ENCODE data around the gene SULT2B1.

SULT2B1 gene

DNA sequence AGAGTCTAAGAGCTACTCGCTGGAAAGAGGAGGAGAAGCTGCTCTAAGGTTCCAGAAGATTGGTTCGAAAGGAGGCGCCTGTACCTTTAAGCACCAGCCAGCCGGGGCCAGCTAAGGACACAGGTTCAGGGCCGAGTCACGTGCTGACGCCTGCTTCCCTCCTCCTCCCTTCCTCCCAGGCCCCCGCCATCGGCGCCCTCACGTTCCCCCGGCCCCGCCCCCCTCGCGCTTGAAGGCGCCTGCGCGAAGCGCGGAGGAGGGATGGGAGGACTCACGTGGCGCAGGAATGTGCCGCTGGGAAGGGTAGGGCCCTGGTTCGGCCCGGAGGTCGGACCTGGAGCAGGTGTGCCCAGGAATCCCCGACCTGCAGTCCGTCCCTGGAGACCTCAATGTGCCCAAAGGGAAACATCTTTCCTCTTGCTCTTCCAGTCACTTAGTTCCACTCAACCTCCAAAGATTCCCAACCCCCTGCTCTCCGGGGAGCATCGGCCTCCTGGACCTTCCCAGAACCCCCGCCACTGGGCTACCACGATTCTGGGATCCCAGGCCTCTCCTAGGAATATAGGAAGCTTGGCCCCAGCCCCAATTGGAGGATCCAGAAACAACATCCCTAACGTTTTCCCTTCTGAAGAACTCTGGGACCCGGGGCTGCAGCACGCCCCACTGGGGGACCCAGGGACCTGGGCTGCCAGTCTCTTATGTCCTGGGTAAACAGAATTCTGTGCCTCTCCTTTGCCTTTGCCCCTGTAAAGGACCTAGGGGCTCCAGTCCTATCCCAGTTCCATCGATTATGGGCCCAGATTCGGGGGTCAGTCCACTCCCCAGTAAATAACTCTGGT, 82.7 kb downstream of the SULT2B1 start:
- peak; percentile 78 to 81 for DNase-seq (ENCODE audit: low read depth in 2 of 2)

DNA sequence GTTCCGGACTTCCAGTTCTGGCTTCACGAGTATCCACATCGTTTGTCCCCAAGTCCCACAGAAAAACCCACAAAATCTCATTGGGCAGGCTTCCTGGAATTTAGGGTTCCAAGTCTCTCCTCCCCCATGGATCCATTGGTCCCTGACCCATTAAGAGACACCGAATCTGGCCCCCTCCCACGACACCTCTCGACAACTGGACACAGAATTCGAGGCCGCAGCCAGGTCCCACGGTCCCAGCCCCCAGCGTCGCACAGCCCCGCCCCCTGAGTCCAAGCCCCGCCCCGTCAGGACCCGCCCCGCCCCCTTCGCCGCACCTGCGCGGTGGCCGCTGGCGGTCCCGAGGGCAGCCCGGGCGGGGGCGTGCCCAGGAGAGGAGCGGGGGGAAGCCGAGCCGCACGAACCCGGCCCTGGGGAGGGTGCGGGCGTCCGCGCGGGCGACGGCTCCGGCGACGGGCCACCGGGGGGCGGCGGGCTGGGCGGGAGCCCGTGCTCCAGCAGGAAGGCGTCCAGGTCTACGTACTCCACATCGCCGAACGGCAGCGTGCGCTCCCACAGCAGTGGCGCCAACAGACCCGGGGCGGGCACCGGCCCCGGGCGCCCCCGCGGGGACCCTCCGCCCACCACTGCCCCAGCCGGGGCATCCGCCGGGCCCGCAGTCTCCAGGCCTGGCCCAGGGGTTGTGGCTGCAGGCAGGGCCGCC, 83.4 kb downstream of the SULT2B1 start:
- peak in 1 of 2 donors; percentile 62 for DNase-seq (ENCODE audit: low read depth in 2 of 2)

DNA sequence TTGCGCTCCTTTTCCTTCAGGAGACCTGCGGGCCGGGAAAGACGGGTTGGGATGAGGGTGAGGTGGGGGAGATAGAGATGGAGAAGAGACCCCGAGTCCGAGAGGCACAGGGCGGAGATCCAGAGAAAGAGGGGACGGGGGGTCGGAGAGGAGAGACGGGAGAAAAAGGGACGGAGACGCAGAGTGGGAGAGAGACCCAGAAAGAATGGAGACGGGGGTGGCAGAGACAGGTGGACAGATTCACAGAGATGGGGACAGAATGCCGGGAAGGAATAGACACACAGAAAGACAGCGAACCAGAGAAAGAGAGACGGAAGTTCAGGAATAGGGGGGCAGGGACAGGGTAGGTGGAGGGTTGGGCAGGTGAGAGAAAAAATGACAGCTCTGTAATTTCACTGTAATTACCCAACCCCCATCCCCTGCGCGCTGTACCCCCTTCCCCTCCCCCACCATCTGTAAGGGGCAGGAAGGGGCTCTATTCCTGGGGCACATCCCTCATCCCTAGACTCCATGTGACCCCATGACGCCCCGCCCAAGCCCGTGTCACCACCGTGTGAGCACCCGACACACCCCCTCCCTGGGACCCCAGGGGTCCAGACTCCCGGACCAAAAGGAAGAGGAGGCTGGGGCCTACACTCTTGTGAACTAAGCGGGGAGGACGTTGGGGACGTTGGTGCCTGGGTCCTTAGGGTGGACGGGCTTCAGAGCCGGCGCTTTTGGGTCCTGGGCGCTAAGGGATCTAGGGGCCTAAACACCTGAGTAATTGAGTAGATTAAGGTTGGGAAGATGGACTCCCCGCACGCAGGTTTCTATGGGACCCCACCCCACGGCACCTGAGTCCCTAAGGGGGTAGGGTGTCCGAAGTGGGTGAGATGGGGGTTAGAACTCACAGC, 84.2 kb downstream of the SULT2B1 start:
- DNase-seq (ENCODE audit: low read depth in 2 of 2), result no peak

DNA sequence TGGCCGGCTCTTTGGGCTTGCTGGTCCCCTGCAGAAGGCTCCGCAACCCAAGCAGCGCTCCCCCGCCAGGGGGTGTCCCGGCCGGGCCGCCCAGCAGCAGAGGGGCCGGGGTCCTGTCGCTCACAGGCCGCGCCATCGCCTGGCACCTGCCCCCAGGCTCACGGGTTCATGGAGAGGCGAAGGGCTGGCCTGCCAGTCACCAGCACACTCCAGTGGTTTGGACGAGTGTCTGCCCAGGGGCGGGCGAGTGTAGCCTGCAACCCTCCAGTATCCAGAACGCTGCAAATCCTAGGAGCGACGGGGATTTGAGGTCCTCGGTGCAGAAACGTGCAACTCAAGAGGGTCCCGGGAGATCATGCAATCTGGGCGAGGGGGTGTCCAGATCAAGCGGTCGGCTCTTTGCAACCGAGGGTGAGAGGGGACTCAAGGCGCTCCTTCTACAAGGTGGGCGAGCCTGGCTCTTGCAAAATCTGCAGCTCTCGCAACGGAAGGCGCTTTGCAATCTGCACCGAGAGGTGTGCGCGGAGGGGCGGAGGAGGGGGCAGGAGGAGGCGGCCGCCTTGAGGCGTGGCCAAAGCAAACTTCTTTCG, 85.0 kb downstream of the SULT2B1 start, which contains the start of gene DBP:
DBP (minus strand) TSS at position 521 of the 590 bp plus-strand sequence; CDS start at position 136, 385 bp downstream.
- DNase-seq (ENCODE audit: low read depth in 2 of 2), result no peak

DNA sequence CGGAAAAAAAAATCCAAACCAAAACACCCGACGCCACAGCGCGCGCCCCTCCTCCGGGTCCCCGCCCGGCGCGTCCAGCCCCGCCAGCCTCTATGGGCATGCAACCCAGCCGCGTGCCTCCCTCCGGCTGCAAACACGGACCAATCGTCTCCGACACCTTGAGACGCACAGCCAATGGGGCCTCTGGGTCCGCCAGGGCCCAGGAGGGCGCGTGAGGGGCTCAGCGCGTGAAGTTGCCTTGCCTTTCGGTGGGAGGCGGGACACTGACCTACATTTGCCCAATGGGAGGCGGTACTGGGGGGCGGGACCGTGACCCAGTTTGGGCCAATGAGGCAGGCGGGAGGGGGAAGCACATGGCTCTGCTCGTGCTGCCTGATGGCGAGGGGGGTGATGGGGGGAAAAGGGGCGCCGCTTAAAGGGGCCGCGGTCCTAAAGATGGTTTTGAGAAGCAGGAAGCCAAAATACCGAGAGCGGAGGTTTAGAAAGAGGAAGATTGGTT, 85.5 kb downstream of the SULT2B1 start:
- DNase-seq (ENCODE audit: low read depth in 2 of 2), result peak; percentile 98 to 99

DNA sequence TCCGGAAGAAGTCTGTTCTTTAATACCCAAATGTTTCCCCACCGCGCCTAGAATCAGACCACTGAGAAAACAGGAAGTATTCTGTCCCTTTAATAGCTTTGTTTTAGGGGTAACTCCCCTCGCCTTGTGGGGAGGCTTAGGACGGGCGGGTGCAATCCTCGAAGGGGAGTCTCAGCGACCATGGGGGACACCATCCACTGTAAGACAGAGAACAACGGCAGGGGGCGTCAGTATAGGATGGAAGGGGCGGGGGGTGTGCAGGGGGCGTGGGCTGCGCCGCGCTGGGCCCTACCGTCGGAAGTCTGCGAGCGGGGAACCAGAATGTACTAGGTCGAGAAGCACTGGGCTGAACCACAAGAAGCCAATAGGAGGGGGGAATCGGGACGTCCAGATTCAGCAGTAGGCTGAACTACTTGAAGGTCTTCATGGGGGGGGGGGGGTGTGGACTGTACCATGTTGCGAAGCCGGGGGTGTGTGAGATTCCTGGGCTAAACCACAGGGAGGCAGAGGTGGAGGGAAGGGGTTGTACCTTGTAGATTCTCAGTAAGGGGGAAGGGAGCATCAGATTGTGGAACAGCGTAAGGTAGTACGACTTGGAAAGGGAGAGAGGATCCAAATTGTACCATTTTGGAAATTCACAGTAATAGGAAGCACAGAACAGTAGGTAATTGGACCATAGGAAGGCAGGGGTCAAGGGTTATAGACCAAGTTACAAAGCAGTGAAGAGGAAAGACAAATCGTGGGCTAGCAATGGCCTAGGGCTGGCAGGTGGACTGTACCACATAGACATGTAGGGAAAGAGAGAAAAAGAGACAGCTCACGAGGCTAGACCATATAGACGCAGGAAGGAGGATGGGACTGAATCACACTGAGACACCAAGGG, 86.2 kb downstream of the SULT2B1 start:
- DNase-seq (ENCODE audit: low read depth in 2 of 2), result peak in 1 of 2 donors; percentile 58

DNA sequence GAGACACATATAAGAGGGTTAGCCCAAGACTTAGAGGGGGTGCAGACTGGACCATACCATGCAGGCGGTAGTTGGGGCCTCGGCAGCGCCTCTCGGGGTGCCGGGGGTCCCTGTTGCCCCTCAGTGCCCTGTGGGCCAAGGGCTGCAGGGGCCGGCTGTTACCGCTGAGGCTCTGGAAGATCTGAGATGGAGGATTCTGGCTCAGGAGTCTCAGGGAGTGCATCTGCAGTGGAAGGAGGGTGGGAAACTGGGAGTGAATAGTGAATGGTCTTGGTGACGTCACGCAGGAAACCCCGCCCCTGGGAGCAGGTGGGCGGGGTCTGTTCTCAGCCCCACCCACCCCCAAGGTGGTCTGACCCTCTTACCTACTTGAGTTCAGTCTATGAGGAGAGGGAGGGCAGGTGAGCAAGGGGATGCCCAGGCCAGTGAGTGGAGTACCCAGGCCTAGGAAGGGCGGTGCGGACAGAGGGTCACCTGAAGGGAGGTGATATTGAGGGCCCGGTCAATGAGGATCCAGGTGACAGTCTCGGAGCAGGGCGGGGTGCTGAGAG, 86.9 kb downstream of the SULT2B1 start:
- DNase-seq (ENCODE audit: low read depth in 2 of 2), result no peak

DNA sequence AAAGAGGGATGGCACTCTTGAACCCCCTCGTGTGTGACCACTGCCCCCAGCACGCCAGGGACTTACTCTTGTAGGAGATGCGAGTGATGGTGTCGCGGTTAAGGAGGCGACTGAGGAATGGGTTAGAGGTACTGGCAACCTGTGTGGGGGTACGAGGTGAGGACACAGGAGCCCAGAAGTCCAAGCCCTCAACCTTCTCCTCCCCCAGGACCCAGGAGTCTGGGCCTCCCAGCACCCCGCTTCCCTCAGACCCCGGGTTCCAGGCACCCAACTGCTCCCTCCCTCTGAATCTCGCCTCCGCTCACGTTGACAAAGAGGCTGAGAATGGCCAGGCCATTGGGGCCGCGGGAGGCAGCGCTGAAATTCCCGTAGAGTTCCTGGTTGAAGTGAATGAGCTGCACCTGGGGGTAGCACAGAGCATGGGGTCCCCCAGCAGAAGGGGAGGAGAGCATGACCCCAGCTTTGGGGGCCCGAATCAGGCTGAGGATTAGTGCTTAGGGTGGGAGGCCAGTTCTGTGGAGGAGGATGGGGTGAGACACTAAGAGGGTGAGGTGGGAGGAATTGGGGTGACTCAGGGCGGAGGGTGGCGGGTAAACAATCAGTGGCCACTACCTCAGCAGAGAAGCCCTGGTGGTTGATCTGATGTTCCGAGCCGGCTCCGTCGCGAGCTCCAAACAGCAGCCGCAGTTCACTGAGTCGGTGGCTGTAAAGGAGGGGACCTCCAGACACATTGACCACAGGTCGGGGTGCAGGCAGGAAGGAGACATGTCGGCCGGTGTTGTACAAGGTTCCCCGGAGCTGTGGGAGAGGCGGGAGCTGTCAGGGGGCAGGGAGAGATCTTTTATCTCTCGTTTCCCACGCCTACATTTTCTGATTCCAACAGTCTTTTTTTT, 87.8 kb downstream of the SULT2B1 start:
- no peak for DNase-seq (ENCODE audit: low read depth in 2 of 2)

DNA sequence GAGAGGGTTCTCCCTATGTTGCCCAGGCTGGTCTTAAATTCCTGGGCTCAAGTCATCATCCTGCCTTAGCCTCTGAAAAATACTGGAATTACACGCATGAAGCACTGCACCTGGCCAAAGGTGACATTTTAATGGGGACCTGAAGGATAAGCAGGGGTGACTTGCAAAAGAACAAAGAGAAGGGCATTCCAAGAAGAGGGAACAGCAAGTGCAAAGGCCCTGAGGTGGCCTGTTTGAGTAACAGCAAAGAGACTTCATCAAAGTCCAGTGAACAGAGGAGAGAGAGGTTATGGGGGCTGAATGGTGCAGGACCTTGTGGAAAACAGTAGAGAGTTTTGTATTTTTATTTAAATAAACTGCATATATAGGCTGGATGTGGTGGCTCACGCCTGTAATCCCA, 89.9 kb downstream of the SULT2B1 start:
- DNase-seq (ENCODE audit: low read depth in 2 of 2), result no peak

DNA sequence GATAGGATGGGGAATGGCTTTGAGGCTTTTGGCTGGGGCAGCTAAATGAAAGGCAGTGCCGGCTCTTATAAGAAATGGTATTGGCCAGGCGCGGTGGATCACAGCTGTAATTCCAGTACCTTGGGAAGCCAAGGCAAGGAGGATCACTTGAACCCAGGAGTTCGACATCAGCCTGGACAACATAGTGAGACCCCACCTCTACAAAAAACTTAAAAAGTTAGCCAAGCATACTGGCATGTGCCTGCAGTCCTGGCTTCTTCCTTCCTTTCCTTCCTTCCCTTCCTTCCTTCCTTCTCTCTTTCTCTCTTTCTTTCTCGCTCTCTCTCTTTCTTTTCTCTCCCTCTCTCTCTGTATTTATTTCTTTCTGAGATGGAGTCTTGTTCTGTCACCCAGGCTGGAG, 90.9 kb downstream of the SULT2B1 start:
- DNase-seq (ENCODE audit: low read depth in 2 of 2), result no peak

DNA sequence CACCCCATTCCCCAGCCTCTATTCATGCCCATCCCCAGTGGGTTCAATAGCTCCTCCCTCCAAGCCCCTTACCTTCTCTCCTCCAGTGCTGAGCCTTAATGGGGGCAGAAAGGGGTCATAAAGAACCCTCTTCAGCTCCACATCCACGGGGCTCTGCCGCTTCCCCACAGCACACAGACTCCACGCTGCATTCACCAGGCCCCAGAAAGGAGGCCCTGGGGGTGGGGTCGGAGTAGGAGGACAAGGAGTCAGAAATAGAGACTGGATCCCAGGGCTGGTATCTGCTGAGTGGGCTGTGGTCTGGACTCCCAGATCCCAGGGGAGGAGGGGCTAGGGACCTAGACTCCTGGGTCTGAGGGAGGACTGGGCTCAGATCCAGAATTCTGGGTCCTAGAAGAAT, 92.4 kb downstream of the SULT2B1 start:
- no peak for DNase-seq (ENCODE audit: low read depth in 2 of 2)

DNA sequence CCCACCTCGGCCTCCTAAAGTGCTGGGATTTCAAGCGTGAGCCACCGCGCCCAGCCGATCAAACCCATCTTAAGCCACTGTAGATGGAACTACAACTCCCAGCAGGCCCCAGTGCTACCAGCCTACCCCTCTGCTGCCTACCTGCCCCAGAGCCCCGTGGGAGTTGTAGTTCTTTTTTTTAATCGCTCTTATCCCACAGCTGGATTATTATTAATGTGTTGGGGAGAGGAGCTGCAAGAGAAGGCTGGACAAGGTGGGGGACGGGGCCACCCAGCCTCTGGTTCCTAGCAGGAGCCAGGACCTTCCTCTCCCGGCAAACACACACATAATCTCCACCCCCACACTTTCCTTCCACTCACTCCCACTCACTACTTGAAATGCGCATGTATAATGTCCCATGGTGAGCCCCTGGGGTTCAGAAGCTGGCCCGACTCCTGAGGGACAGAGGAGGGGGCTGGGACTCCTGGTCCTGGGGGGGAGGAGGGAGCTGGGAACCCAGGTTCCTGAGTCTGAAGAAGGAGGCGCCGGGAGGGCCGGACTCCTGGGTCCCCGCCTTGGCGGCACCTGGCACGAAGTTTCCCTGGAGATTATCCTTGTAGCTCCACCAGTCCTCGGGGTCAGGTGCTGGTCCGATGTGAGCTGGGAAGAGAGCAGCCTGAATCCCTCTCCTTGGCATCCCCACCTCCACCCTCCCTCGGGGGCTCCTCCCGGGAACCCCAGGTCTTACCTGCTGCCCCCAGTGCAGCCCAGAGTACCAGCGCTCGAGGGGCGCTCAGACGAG, 93.1 kb downstream of the SULT2B1 start:
- DNase-seq (ENCODE audit: low read depth in 2 of 2), result peak; percentile 30 to 51

DNA sequence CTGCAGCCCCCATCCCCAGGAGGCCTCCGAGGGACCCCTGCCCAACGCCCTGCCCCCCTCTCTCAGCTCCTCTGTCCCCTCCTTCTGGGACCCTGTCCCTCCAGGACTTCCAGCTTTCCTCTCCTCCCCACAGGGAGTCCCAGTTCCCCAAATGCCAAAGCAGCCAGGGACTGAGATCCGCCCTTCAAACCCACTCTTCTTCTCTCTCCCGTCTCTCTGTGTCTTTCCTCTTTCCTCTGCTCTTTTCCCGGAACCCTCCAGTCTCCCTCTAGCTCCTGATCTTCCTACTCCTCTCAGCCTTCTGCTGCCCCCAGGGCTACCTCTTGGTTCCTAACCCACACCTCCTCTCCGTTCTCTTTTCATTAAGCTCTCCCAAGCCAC, 93.6 kb downstream of the SULT2B1 start:
- DNase-seq (ENCODE audit: low read depth in 2 of 2), result no peak

DNA sequence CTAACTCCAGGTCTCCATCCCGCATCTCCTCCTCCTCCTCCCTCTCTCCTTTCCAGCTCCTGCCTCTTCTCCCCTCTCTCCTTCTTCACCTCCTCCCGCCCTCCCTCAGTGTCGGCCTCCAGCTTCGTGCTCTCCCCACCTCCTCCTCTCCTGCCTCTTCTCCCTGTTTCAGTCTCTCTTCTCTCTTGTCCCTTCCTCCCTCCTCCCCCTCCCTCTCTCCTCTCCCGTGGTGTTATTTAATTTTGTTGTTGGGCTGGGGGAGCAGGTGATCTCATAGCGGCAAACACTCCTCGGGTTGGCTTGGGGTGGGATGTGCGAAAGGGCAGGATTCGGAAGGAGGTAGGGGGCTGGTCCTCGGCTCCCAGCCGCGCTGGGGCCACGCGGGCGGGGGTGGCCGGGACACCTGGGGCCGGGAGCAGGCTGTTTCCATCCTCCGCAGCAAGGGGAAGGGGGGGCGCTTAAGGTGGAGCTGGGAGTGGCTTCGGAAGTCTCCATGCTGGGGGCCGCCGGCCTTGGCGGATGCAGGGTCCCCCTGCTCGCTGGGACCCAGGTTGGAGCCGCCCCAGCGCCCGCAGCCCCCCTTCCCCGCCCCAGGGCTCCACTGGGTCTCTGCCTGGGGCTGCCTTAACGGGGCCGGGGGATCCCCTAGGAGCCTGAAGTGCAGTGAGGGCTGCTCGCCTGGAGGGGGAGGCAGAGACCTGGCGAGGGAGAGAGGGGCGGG, 94.2 kb downstream of the SULT2B1 start, which contains the start of gene CA11:
CA11 (minus strand) TSS at position 187 of the 721 bp plus-strand sequence. CDS start 555 bp downstream, outside the sequence.
- peak; percentile 79 to 80 for DNase-seq (ENCODE audit: low read depth in 2 of 2)

DNA sequence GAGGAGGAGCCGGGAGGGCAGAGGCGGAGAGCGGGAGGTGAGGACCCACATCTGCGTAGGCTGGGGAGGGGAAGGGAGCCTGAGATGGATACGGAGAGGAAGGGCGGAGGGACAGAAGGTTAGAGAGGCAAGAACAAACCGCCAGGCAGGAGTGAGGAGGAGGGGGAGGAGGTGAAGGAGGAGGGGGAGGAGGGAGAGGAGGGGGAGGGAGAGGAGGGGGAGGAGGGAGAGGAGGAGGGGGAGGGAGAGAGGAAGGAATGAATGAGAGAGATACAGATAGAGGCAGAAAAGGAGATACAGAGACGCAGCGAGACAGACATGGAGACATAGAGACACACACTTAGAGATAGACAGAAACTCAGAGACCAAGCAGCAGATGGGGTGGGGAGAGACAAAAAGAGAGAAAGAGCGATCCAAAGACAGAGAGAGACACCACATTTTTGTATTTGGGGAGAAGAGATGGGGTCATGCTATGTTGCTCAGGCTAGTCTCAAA, 94.8 kb downstream of the SULT2B1 start:
- no peak for DNase-seq (ENCODE audit: low read depth in 2 of 2)

DNA sequence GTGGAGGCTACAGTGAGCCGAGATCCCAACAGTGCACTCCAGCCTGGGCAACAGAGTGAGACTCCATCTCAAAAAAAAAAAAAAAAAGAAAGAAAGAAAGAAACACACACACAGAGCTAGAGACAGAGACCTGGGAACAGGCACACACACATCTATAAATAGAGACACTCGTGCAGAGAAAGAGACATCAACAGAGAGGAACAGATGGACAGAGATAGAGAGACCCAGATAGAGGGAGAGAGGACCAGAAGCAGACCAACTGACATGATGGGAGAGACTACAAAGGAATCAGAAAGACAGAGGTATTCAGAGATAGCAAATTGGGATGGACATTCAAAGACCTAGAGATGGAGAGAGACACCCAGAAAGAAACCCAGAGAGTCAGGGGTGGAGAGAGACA, 96.2 kb downstream of the SULT2B1 start:
- DNase-seq (ENCODE audit: low read depth in 2 of 2), result no peak
